Ecto neural progenitor cell (in vitro differentiated cells): ENCODE data around the gene GNAT1.
"Not testable (repeated sequence)": the region's sequence is repeated elsewhere in the genome, so short reads cannot be mapped to it uniquely, and the experiment has no call there.

Experiments used
- DNase-seq: peaks from one replicate; pipeline ENCODE4 v3.0.0-alpha.2; 2018; ENCODE audit warnings: low spot score

The GNAT1 gene

GRCh38 chr3:50222169-50222528, 30.7 kb downstream of the GNAT1 start:
- DNase-seq, result no peak

- no peak for DNase-seq
Measured at GRCh38 chr3:50224639-50225038, 33.2 kb downstream of the GNAT1 start.

- no peak for DNase-seq
Measured at GRCh38 chr3:50226888-50227389, 35.5 kb downstream of the GNAT1 start.

- peak; percentile 94 for DNase-seq
Measured at GRCh38 chr3:50227390-50228183, 36.2 kb downstream of the GNAT1 start.

GRCh38 chr3:50228184-50228763, 36.9 kb downstream of the GNAT1 start:
- not testable (repeated sequence) for DNase-seq

- no peak for DNase-seq
Measured at GRCh38 chr3:50229490-50229889, 38.1 kb downstream of the GNAT1 start.

- no peak for DNase-seq
Measured at GRCh38 chr3:50230104-50230793, 38.8 kb downstream of the GNAT1 start.

GRCh38 chr3:50230794-50231125, 39.4 kb downstream of the GNAT1 start:
- no peak for DNase-seq

- no peak for DNase-seq
Measured at GRCh38 chr3:50231581-50231980, 40.2 kb downstream of the GNAT1 start.

- no peak for DNase-seq
Measured at GRCh38 chr3:50232303-50232702, 40.9 kb downstream of the GNAT1 start.

- DNase-seq, result peak; percentile 76
Measured at GRCh38 chr3:50233176-50233575, 41.8 kb downstream of the GNAT1 start.

GRCh38 chr3:50235716-50236483, 44.5 kb downstream of the GNAT1 start, which contains the start of gene GNAI2:
GNAI2 (plus strand) TSS chr3:50236204; CDS start chr3:50236336, 132 bp downstream.
- peak; percentile 99 for DNase-seq

GRCh38 chr3:50236484-50237132, 45.2 kb downstream of the GNAT1 start:
- DNase-seq, result no peak

GRCh38 chr3:50237133-50237651, 45.8 kb downstream of the GNAT1 start:
- no peak for DNase-seq

- peak; percentile 73 for DNase-seq
Measured at GRCh38 chr3:50237754-50238548, 46.5 kb downstream of the GNAT1 start.

- DNase-seq, result no peak
Measured at GRCh38 chr3:50238549-50239026, 47.2 kb downstream of the GNAT1 start.

- no peak for DNase-seq
Measured at GRCh38 chr3:50239649-50240048, 48.2 kb downstream of the GNAT1 start.

- DNase-seq, result peak; percentile 91
Measured at GRCh38 chr3:50241163-50241562, 49.8 kb downstream of the GNAT1 start.

GRCh38 chr3:50241713-50242380, 50.4 kb downstream of the GNAT1 start:
- DNase-seq, result no peak

- DNase-seq, result no peak
Measured at GRCh38 chr3:50242381-50242770, 51.0 kb downstream of the GNAT1 start.
